MM.1S (cell line): Measurements from ENCODE around the gene CSF3R.

Experiments
- DNase-seq: peaks from one replicate; pipeline ENCODE4 v3.0.0-alpha.2; 2015
- H2AFZ ChIP-seq: fragments of 300-600 bp; sonication (generic); 2 replicates; pipeline ENCODE4 v1.6.0; 2016; ENCODE audit warnings: antibody characterized with exemption, low read length
- H3F3A ChIP-seq: fragments of 300-600 bp; sonication (generic); 2 replicates; pipeline ENCODE4 v1.6.1; 2016; ENCODE audit warnings: mild to moderate bottlenecking, antibody characterized with exemption, low read length, moderate library complexity, mixed read lengths; ENCODE audit not compliant: insufficient read depth
- H3K27ac ChIP-seq: fragments of 300-600 bp; sonication (generic); 2 replicates; pipeline ENCODE4 v1.5.1; 2016; ENCODE audit warnings: mild to moderate bottlenecking, low read length
- H3K27me3 ChIP-seq: fragments of 300-600 bp; sonication (generic); replicated peaks from 2 replicates; pipeline ENCODE4 v1.6.0; 2016; ENCODE audit warnings: low read length; ENCODE audit not compliant: insufficient read depth
- H3K36me3 ChIP-seq: fragments of 300-600 bp; sonication (generic); replicated peaks from 2 replicates; pipeline ENCODE4 v1.6.1; 2016; ENCODE audit warnings: mild to moderate bottlenecking, low read length, mixed read lengths; ENCODE audit not compliant: insufficient read depth
- H3K4me1 ChIP-seq: fragments of 300-600 bp; sonication (generic); 2 replicates; pipeline ENCODE4 v1.6.1; 2016; ENCODE audit warnings: low read length, mixed read lengths
- H3K4me2 ChIP-seq: fragments of 300-600 bp; sonication (generic); 2 replicates; pipeline ENCODE4 v1.6.0; 2016; ENCODE audit warnings: low read depth, low read length
- H3K4me3 ChIP-seq: fragments of 300-600 bp; sonication (generic); 2 replicates; pipeline ENCODE4 v1.5.1; 2016; ENCODE audit warnings: low read length, mixed read lengths
- H3K79me2 ChIP-seq: fragments of 300-600 bp; sonication (generic); 2 replicates; pipeline ENCODE4 v1.6.1; 2016; ENCODE audit warnings: mixed run types, low read length, mixed read lengths
- H3K9ac ChIP-seq: fragments of 300-600 bp; sonication (generic); 2 replicates; pipeline ENCODE4 v1.6.1; 2016; ENCODE audit warnings: low read length, mixed read lengths
- H3K9me2 ChIP-seq: fragments of 300-600 bp; sonication (generic); replicated peaks from 2 replicates; pipeline ENCODE4 v1.6.1; 2016; ENCODE audit warnings: mild to moderate bottlenecking, low read length, mixed read lengths; ENCODE audit not compliant: insufficient read depth
- H3K9me3 ChIP-seq: fragments of 300-600 bp; sonication (generic); replicated peaks from 2 replicates; pipeline ENCODE4 v1.6.1; 2016; ENCODE audit warnings: mild to moderate bottlenecking, low read length, mixed read lengths; ENCODE audit not compliant: insufficient read depth
- H4K20me1 ChIP-seq: fragments of 300-600 bp; sonication (generic); 2 replicates; pipeline ENCODE4 v1.6.1; 2016; ENCODE audit warnings: mild to moderate bottlenecking, low read length, moderate library complexity, mixed read lengths; ENCODE audit not compliant: insufficient read depth
- CTCF ChIP-seq: fragments of 300-600 bp; sonication (generic); IDR thresholded peaks from 2 replicates; pipeline ENCODE4 v1.5.1; 2016; ENCODE audit warnings: antibody characterized with exemption, low read length, mixed read lengths
- EZH2 ChIP-seq: fragments of 300-600 bp; sonication (generic); optimal IDR thresholded peaks from 2 replicates; pipeline ENCODE3; 2017; ENCODE audit warnings: low read depth, mild to moderate bottlenecking, antibody characterized with exemption, low read length, mixed read lengths
- EZH2phosphoT487 ChIP-seq: fragments of 300-600 bp; sonication (generic); IDR thresholded peaks from 2 replicates; pipeline ENCODE4 v1.6.1; 2018; ENCODE audit warnings: antibody characterized with exemption, low read length

CSF3R gene

GRCh38 chr1:36438715-36439114, 44.0 kb downstream of the CSF3R start:
- H3K9me3 ChIP-seq, result no peaks in the 10 kb centered on the region
- H3K9me2 ChIP-seq, result no peaks in the 10 kb centered on the region
- no peak overlapping the region for H3K9ac ChIP-seq
- TF ChIP-seq CTCF, result no peak
- no peak for TF ChIP-seq EZH2phosphoT487
- no peak for TF ChIP-seq EZH2
- no peak overlapping the region for H3K4me3 ChIP-seq
- H3F3A ChIP-seq, result no peaks in the 10 kb centered on the region
- H3K36me3 ChIP-seq, result no peaks in the 10 kb centered on the region
- no peak for DNase-seq
- no peaks in the 10 kb centered on the region for H3K79me2 ChIP-seq
- no peaks in the 10 kb centered on the region for H3K27me3 ChIP-seq
- H3K27ac ChIP-seq, result no peak overlapping the region
- H3K4me1 ChIP-seq, result peaks cover 8% of the 10 kb centered on the region
- H3K4me2 ChIP-seq, result no peak overlapping the region
- H4K20me1 ChIP-seq, result no peaks in the 10 kb centered on the region
- no peak overlapping the region for H2AFZ ChIP-seq

- H3F3A ChIP-seq, result no peaks in the 10 kb centered on the region
- peak; percentile 57 for DNase-seq
- no peak overlapping the region for H3K9ac ChIP-seq
- no peaks in the 10 kb centered on the region for H3K79me2 ChIP-seq
- no peaks in the 10 kb centered on the region for H4K20me1 ChIP-seq
- H3K4me2 ChIP-seq, result peak overlapping the region; percentile 39
- no peak overlapping the region for H3K4me3 ChIP-seq
- H3K9me3 ChIP-seq, result no peaks in the 10 kb centered on the region
- H3K27me3 ChIP-seq, result no peaks in the 10 kb centered on the region
- peak overlapping the region; percentile 64; the same call in 1 of the 2 replicates for H3K27ac ChIP-seq
- no peak overlapping the region for H2AFZ ChIP-seq
- H3K4me1 ChIP-seq, result peaks cover 8% of the 10 kb centered on the region
- no peaks in the 10 kb centered on the region for H3K9me2 ChIP-seq
- no peaks in the 10 kb centered on the region for H3K36me3 ChIP-seq
- TF ChIP-seq CTCF, result no peak
- TF ChIP-seq EZH2, result no peak
- no peak for TF ChIP-seq EZH2phosphoT487
Measured at GRCh38 chr1:36436821-36437220, 45.9 kb downstream of the CSF3R start.

GRCh38 chr1:36433102-36433501, 49.6 kb downstream of the CSF3R start:
- H3K9me3 ChIP-seq, result no peaks in the 10 kb centered on the region
- no peak for DNase-seq
- H3K4me2 ChIP-seq, result no peak overlapping the region
- no peaks in the 10 kb centered on the region for H3F3A ChIP-seq
- H3K27me3 ChIP-seq, result no peaks in the 10 kb centered on the region
- no peaks in the 10 kb centered on the region for H3K79me2 ChIP-seq
- no peak overlapping the region for H3K27ac ChIP-seq
- no peak overlapping the region for H3K4me3 ChIP-seq
- H4K20me1 ChIP-seq, result no peaks in the 10 kb centered on the region
- no peak overlapping the region for H3K9ac ChIP-seq
- H3K36me3 ChIP-seq, result no peaks in the 10 kb centered on the region
- H3K9me2 ChIP-seq, result no peaks in the 10 kb centered on the region
- H3K4me1 ChIP-seq, result peaks cover 8% of the 10 kb centered on the region
- no peak for TF ChIP-seq EZH2phosphoT487
- TF ChIP-seq CTCF, result no peak
- TF ChIP-seq EZH2, result no peak
- no peak overlapping the region for H2AFZ ChIP-seq
